A549 (cell line): ENCODE results near the gene CUX1. TPM values are rescaled to one million over a fixed set of nuclear protein-coding genes. Genes with fewer than 3 reads are reported as not detected.

ENCODE experiments used
- ATAC-seq, 2 experiments: fragments of 200-7000 bp in 1 of 2; fragments of >200 bp in 1 of 2; cut with Nextera tagmentation in 1 of 2; cut with Tn5 transposase in 1 of 2; 3 replicates each; pipeline versions ENCODE4 v1.8.0 to v1.9.1; 2018 to 2020; ENCODE audit warnings: mild to moderate bottlenecking in 1 of 2, moderate library complexity in 1 of 2
- CTCF ChIA-PET: fragments of 300-600 bp; sonication (Branson Sonifier 250); formaldehyde crosslinking; extraction: SDS; loops from one replicate; lab custom pipeline; 2021; ENCODE audit warnings: antibody characterized with exemption, inconsistent platforms; lab: Yijun Ruan, JAX
- POLR2A ChIA-PET: fragments of 350-600 bp; formaldehyde crosslinking; extraction: SDS; loops from one replicate; lab custom pipeline; 2021; ENCODE audit warnings: antibody characterized with exemption, inconsistent platforms; lab: Yijun Ruan, JAX
- DNase-seq, 2 experiments: peaks; one replicate each; pipeline versions ENCODE4 v3.0.0 to v3.0.0-alpha.2; 2011 to 2016; ENCODE audit warnings: low read depth in 1 of 2, low spot score in 1 of 2
- FAIRE-seq: peaks from 2 replicates; lab custom pipeline; 2011; peaks lifted over from hg19 to GRCh38; lab: Jason Lieb, UNC
- H3K27ac ChIP-seq, 2 experiments: fragments of >200 bp; sonication (Bioruptor Twin); formaldehyde crosslinking; 3 replicates each; pipeline ENCODE4 v1.5.1; 2016 to 2017
- H3K4me1 ChIP-seq: fragments of >200 bp; sonication (Bioruptor Twin); formaldehyde crosslinking; 3 replicates; pipeline ENCODE4 v1.6.1; 2016
- H3K4me2 ChIP-seq: fragments of >200 bp; sonication (Bioruptor Twin); formaldehyde crosslinking; 3 replicates; pipeline ENCODE4 v1.6.1; 2016
- H3K4me3 ChIP-seq: fragments of >200 bp; sonication (Bioruptor Twin); formaldehyde crosslinking; 3 replicates; pipeline ENCODE4 v1.5.1; 2016
- H3K9me3 ChIP-seq: fragments of >200 bp; sonication (Bioruptor Twin); formaldehyde crosslinking; 3 replicates; pipeline ENCODE4 v1.6.1; 2016
- ATOH8 ChIP-seq: fragments of 250-450 bp; sonication (Bioruptor Pico); IDR thresholded peaks from 2 replicates; pipeline ENCODE4 v1.5.0; 2020; ENCODE audit warnings: low read depth, mild to moderate bottlenecking, moderate library complexity
- BHLHE40 ChIP-seq: IDR thresholded peaks from 2 replicates; pipeline ENCODE4 v1.6.1; 2012; ENCODE audit warnings: low read depth, low read length, inconsistent platforms
- CBX8 ChIP-seq: fragments of 200-600 bp; sonication (generic); IDR thresholded peaks from 2 replicates; pipeline ENCODE4 v1.6.1; 2016
- CEBPB ChIP-seq, 2 experiments: fragments of >200 bp in 1 of 2; sonication (Bioruptor Twin) in 1 of 2; formaldehyde crosslinking in 1 of 2; IDR thresholded peaks; 2 replicates each; pipeline ENCODE4 v1.6.1; 2012 to 2016
- CHD2 ChIP-seq: fragments of 150-350 bp; IDR thresholded peaks from 2 replicates; pipeline ENCODE4 v1.6.1; 2014; ENCODE audit warnings: low read length; ENCODE audit not compliant: partially characterized antibody
- EHF ChIP-seq: fragments of 250-450 bp; sonication (Bioruptor Pico); IDR thresholded peaks from 2 replicates; pipeline ENCODE4 v1.5.0; 2020; ENCODE audit warnings: mild to moderate bottlenecking
- EHMT2 ChIP-seq: fragments of 200-600 bp; sonication (generic); IDR thresholded peaks from 2 replicates; pipeline ENCODE4 v1.6.1; 2016; ENCODE audit warnings: antibody characterized with exemption, low read depth, mild to moderate bottlenecking, moderate library complexity
- ELK1 ChIP-seq: fragments of 150-350 bp; IDR thresholded peaks from 2 replicates; pipeline ENCODE4 v1.6.1; 2014; ENCODE audit warnings: low read depth, mild to moderate bottlenecking, low read length
- ESRRA ChIP-seq: fragments of 150-350 bp; IDR thresholded peaks from 2 replicates; pipeline ENCODE4 v1.6.1; 2014; ENCODE audit warnings: mild to moderate bottlenecking, low read length, borderline replicate concordance
- FOXS1 ChIP-seq: fragments of 250-450 bp; sonication (Bioruptor Pico); IDR thresholded peaks from 2 replicates; pipeline ENCODE4 v1.5.0; 2020; ENCODE audit warnings: mild to moderate bottlenecking, moderate library complexity
- GATA3 ChIP-seq: IDR thresholded peaks from 2 replicates; pipeline ENCODE4 v1.6.1; 2012; ENCODE audit warnings: borderline replicate concordance
- HDAC2 ChIP-seq: fragments of 200-600 bp; sonication (generic); IDR thresholded peaks from 2 replicates; pipeline ENCODE4 v1.6.1; 2016
- HES2 ChIP-seq: fragments of >200 bp; sonication (Bioruptor Twin); formaldehyde crosslinking; IDR thresholded peaks from 2 replicates; pipeline ENCODE4 v1.6.1; 2016
- HOXA7 ChIP-seq: fragments of 250-450 bp; sonication (Bioruptor Pico); IDR thresholded peaks from 2 replicates; pipeline ENCODE4 v1.5.0; 2020; ENCODE audit warnings: mild to moderate bottlenecking, moderate library complexity
- HOXB5 ChIP-seq: fragments of 250-450 bp; sonication (Bioruptor Pico); IDR thresholded peaks from 2 replicates; pipeline ENCODE4 v1.5.0; 2020; ENCODE audit warnings: mild to moderate bottlenecking, moderate library complexity
- JUN ChIP-seq, 2 experiments: fragments of >200 bp; sonication (Bioruptor Twin); formaldehyde crosslinking; IDR thresholded peaks; 2 replicates in 1 of 2; 3 replicates in 1 of 2; pipeline ENCODE4 v1.6.1; 2016 to 2017
- KDM1A ChIP-seq: fragments of 200-600 bp; sonication (generic); IDR thresholded peaks from 2 replicates; pipeline ENCODE4 v1.6.1; 2016; ENCODE audit warnings: low read depth, mild to moderate bottlenecking
- KDM5A ChIP-seq: fragments of 200-600 bp; sonication (generic); IDR thresholded peaks from 2 replicates; pipeline ENCODE4 v1.6.1; 2016; ENCODE audit warnings: antibody characterized with exemption, mild to moderate bottlenecking
- MAFK ChIP-seq: fragments of 450-650 bp; IDR thresholded peaks from 2 replicates; pipeline ENCODE4 v1.6.1; 2014; ENCODE audit not compliant: partially characterized antibody
- MYC ChIP-seq: IDR thresholded peaks from 2 replicates; pipeline ENCODE4 v1.6.1; 2012; ENCODE audit warnings: mild to moderate bottlenecking, inconsistent platforms, low read length, improper control_type of control experiment, borderline replicate concordance
- NFE2L2 ChIP-seq: fragments of 150-350 bp; conservative IDR thresholded peaks from 2 replicates; pipeline ENCODE4 v1.6.1; 2014; ENCODE audit warnings: low read length
- NR3C1 ChIP-seq: fragments of >200 bp; sonication (Bioruptor Twin); formaldehyde crosslinking; IDR thresholded peaks from 3 replicates; pipeline ENCODE4 v1.6.1; 2017
- PBX3 ChIP-seq: IDR thresholded peaks from 2 replicates; pipeline ENCODE4 v1.6.1; 2012
- PHF8 ChIP-seq: fragments of 200-600 bp; sonication (generic); IDR thresholded peaks from 2 replicates; pipeline ENCODE4 v1.6.1; 2016; ENCODE audit warnings: low read depth, mild to moderate bottlenecking, antibody characterized with exemption, moderate library complexity, borderline replicate concordance
- POLR2A ChIP-seq: IDR thresholded peaks from 2 replicates; pipeline ENCODE4 v1.6.1; 2012; ENCODE audit warnings: mild to moderate bottlenecking, low read length
- POLR2AphosphoS2 ChIP-seq: conservative IDR thresholded peaks from 2 replicates; pipeline ENCODE4 v1.6.1; 2012; ENCODE audit warnings: low read length, improper control_type of control experiment, inconsistent platforms
- RAD21 ChIP-seq, 2 experiments: fragments of >200 bp in 1 of 2; sonication (Bioruptor Twin) in 1 of 2; formaldehyde crosslinking in 1 of 2; IDR thresholded peaks in 1 of 2; conservative IDR thresholded peaks in 1 of 2; 2 replicates in 1 of 2; 3 replicates in 1 of 2; pipeline ENCODE4 v1.6.1; 2012 to 2018; ENCODE audit warnings: inconsistent platforms in 1 of 2
- RCOR1 ChIP-seq: fragments of 150-350 bp; IDR thresholded peaks from 2 replicates; pipeline ENCODE4 v1.6.1; 2014; ENCODE audit warnings: antibody characterized with exemption, low read length, low read depth
- RFX5 ChIP-seq: fragments of 450-650 bp; IDR thresholded peaks from 2 replicates; pipeline ENCODE4 v1.7.1; 2014; ENCODE audit warnings: antibody characterized with exemption, mild to moderate bottlenecking, moderate library complexity
- SMC3 ChIP-seq: fragments of >200 bp; sonication (Bioruptor Twin); formaldehyde crosslinking; IDR thresholded peaks from 3 replicates; pipeline ENCODE4 v1.6.1; 2018; ENCODE audit warnings: inconsistent platforms
- TFCP2L1 ChIP-seq: fragments of 250-450 bp; sonication (Bioruptor Pico); IDR thresholded peaks from 2 replicates; pipeline ENCODE4 v1.5.0; 2021; ENCODE audit warnings: mild to moderate bottlenecking
- ZC3H11A ChIP-seq: fragments of 450-650 bp; IDR thresholded peaks from 2 replicates; pipeline ENCODE4 v1.6.1; 2014; ENCODE audit warnings: antibody characterized with exemption, mild to moderate bottlenecking
- ZNF302 ChIP-seq: fragments of 250-450 bp; sonication (Bioruptor Pico); IDR thresholded peaks from 2 replicates; pipeline ENCODE4 v1.9.0; 2021; ENCODE audit warnings: inconsistent platforms, mild to moderate bottlenecking, moderate library complexity
- WGBS: methylation state at CpG from one replicate; pipeline ENCODE4 v1.1.6; 2017; ENCODE audit errors: missing lambda C conversion rate; 5-methylcytosine and 5-hydroxymethylcytosine counted together
- polyA plus RNA-seq, 4 experiments: library from polyadenylated mRNA; depleted of rRNA in 3 of 4; stranded (reverse); fragments of >200 nt; fragmentation: RNase III in 1 of 4; extraction: RNeasy Plus Mini Kit Qiagen cat#74134 plus additional on column Dnase treatment in 1 of 4; gene quantifications; 2 replicates in 3 of 4; 3 replicates in 1 of 4; pipeline ENCODE4 v1.2.3, GENCODE V29; 2011 to 2017

The CUX1 gene
- polyA plus RNA-seq, 2 of the 4 experiments (the other 2 are of a cell fraction) = 32.7 to 33.4 TPM

GRCh38 chr7:102180727-102181126, 363.3 kb downstream of the CUX1 start:
- POLR2A ChIA-PET = no interaction called here
- no peak overlapping the region for H3K27ac ChIP-seq
- DNase-seq (no peak), FAIRE-seq (no peak), ATAC-seq (no peak)
- H3K4me3 ChIP-seq = no peak overlapping the region
- TF ChIP-seq PBX3 (no peak), BHLHE40 (no peak), HDAC2 (no peak), ATOH8 (no peak), ZC3H11A (no peak), CHD2 (no peak), POLR2AphosphoS2 (no peak), RCOR1 (no peak), CEBPB (IDR thresholded peaks at IDR 0.05) (no peak), HES2 (no peak), GATA3 (no peak), KDM1A (no peak), JUN (IDR thresholded peaks at IDR 0.05) (no peak), HOXB5 (CRISPR knock-in tag) (no peak), FOXS1 (no peak), NR3C1 (no peak), HOXA7 (CRISPR knock-in tag) (no peak), SMC3 (no peak), PHF8 (no peak), EHF (CRISPR knock-in tag) (no peak)
- H3K4me2 ChIP-seq = no peak overlapping the region
- CTCF ChIA-PET = interaction anchor here (0.8 kb wide), 1 partner anchor 15 kb away, joined by 3 read pairs; no protein-coding TSS in a partner anchor
- 84% methylated on average over 10 of the region's 10 CpGs for WGBS
- H3K9me3 ChIP-seq = no peaks in the 10 kb centered on the region
- no peaks in the 10 kb centered on the region for H3K4me1 ChIP-seq

- CTCF ChIA-PET = interaction anchor here (0.6 to 1.6 kb wide), 3 partner anchors 11 to 633 kb away, joined by 3 read pairs; no protein-coding TSS in a partner anchor
- WGBS = 88% methylated on average over 8 of the region's 8 CpGs
Measured at GRCh38 chr7:102181517-102181916, 364.1 kb downstream of the CUX1 start.

GRCh38 chr7:102182016-102182415, 364.6 kb downstream of the CUX1 start:
- TF ChIP-seq POLR2A = no peak
- no peak for TF ChIP-seq MYC
- TF ChIP-seq KDM5A = no peak
- TF ChIP-seq RFX5 = no peak
- no peak for TF ChIP-seq ZNF302 (CRISPR knock-in tag)
- no peak for TF ChIP-seq PBX3
- TF ChIP-seq TFCP2L1 (CRISPR knock-in tag) = no peak
- no peak for TF ChIP-seq MAFK
- no peak for TF ChIP-seq ESRRA
- TF ChIP-seq NFE2L2 = no peak
- TF ChIP-seq ZC3H11A = no peak
- no peak for TF ChIP-seq ELK1
- no peak for TF ChIP-seq CBX8
- TF ChIP-seq NR3C1 = no peak
- no peak for TF ChIP-seq EHMT2
- Histone ChIP-seq H3K4me1 (no peaks in the 10 kb centered on the region), H3K27ac (no peak overlapping the region), H3K4me3 (no peak overlapping the region), H3K4me2 (no peak overlapping the region), H3K9me3 (no peaks in the 10 kb centered on the region)
- DNase-seq (no peak), ATAC-seq (no peak), FAIRE-seq (no peak)
- 69% methylated on average over 3 of the region's 3 CpGs for WGBS
- POLR2A ChIA-PET = no interaction called here
- CTCF ChIA-PET = interaction anchor here (0.5 to 1.6 kb wide), 4 partner anchors 10 to 1249 kb away, joined by 3 read pairs; no protein-coding TSS in a partner anchor

More at GRCh38 chr7:102181517-102181916, 364.1 kb downstream of the CUX1 start:
- ATAC-seq (no peak), FAIRE-seq (no peak), DNase-seq (no peak)
- Histone ChIP-seq H3K4me3 (no peak overlapping the region), H3K4me2 (no peak overlapping the region), H3K27ac (no peak overlapping the region), H3K9me3 (no peaks in the 10 kb centered on the region), H3K4me1 (no peaks in the 10 kb centered on the region)
- TF ChIP-seq RAD21 (conservative IDR thresholded peaks at IDR 0.05 in 1 of 2, IDR thresholded peaks at IDR 0.05 in 1 of 2) = no peak
- TF ChIP-seq PHF8 = no peak
- POLR2A ChIA-PET = no interaction called here
